Kidney (tissue), 14 donors: Measurements from ENCODE around the gene AKAP9. TPM values are rescaled to one million over a fixed set of nuclear protein-coding genes. Genes with fewer than 3 reads are reported as not detected.

Source experiments
- DNase-seq, 5 donors: peaks; one replicate each; pipeline ENCODE4 v3.0.0-alpha.2; 2013 to 2020
- FAIRE-seq: peaks from 2 replicates; lab custom pipeline; 2012; peaks lifted over from hg19 to GRCh38; lab: Jason Lieb, UNC
- H3K27ac ChIP-seq, 2 donors: one replicate each; pipeline ENCODE4 v1.7.0; 2013; ENCODE audit warnings: low read depth in 2 of 2, low read length in 2 of 2, inconsistent platforms in 1 of 2
- H3K27me3 ChIP-seq: one replicate; pipeline ENCODE4 v1.7.1; 2013; ENCODE audit warnings: low read length, inconsistent platforms; ENCODE audit not compliant: control insufficient read depth, insufficient read depth
- H3K36me3 ChIP-seq, 3 donors: one replicate each; pipeline versions ENCODE4 v1.7.0 to v1.7.1; 2013; ENCODE audit warnings: low read length in 3 of 3, control low read depth in 1 of 3, inconsistent platforms in 1 of 3; ENCODE audit not compliant: insufficient read depth in 3 of 3, control insufficient read depth in 2 of 3
- H3K4me1 ChIP-seq, 3 donors: one replicate each; pipeline versions ENCODE4 v1.7.0 to v1.7.1; 2013; ENCODE audit warnings: low read length in 3 of 3, inconsistent platforms in 1 of 3, low read depth in 1 of 3; ENCODE audit not compliant: control insufficient read depth in 2 of 3, insufficient read depth in 2 of 3
- H3K4me3 ChIP-seq, 3 donors: one replicate each; pipeline versions ENCODE4 v1.7.0 to v1.8.1; 2013; ENCODE audit warnings: low read length in 3 of 3, control low read depth in 1 of 3, inconsistent platforms in 1 of 3
- H3K9ac ChIP-seq, 3 donors: one replicate each; pipeline versions ENCODE4 v1.7.0 to v1.7.1; 2013; ENCODE audit warnings: low read length in 3 of 3, control low read depth in 1 of 3, inconsistent platforms in 1 of 3
- H3K9me3 ChIP-seq, 3 donors: one replicate each; pipeline versions ENCODE4 v1.7.0 to v1.7.1; 2013; ENCODE audit warnings: low read length in 3 of 3, control low read depth in 1 of 3, inconsistent platforms in 1 of 3; ENCODE audit not compliant: control insufficient read depth in 2 of 3, insufficient read depth in 1 of 3
- CTCF ChIP-seq: IDR thresholded peaks from 3 replicates; pipeline ENCODE4 v1.5.1; 2012; ENCODE audit warnings: mild to moderate bottlenecking, moderate library complexity, borderline replicate concordance; ENCODE audit not compliant: insufficient read depth; ENCODE audit errors: extremely low read depth
- intact Hi-C: fragments of 100-400 bp; cut with DNase I; formaldehyde crosslinking; loops from one replicate; pipeline ENCODE4 v1.11.1; 2022
- polyA plus RNA-seq: library from polyadenylated mRNA; stranded (reverse); fragments of 350-450 nt; fragmentation: Illumina TruSeq; extraction: RNeasy Lipid Tissue Mini Kit (QIAGEN cat#74804); gene quantifications from one replicate; pipeline ENCODE4 v1.2.3, GENCODE V29; 2014; ENCODE audit warnings: low read depth, low replicate concordance; ENCODE audit not compliant: insufficient read depth
- total RNA-seq: library from RNA; stranded (reverse); fragmentation: NEBNext Ultra II Directional; extraction: Animal tissue kit (Norgen Biotek cat#: 25700); gene quantifications from one replicate; pipeline ENCODE4 v1.2.1, GENCODE V29; 2021
- donor health status: control.
- donor health status: control.
- donor health status: control.
- donor health status: control.
- donor health status: control.
- donor health status: DM: yes; HTN: yes; CAD: no.
- donor health status: Normal renal cell carcinoma (clear cell type).

Gene AKAP9
- total and polyA plus RNA-seq, 2 donors from 2014 or later, result 18.5 to 66.8 TPM

GRCh38 chr7:91915401-91916050, 25.1 kb upstream of the AKAP9 start:
- no peak overlapping the region for H3K4me3 ChIP-seq
- no peaks in the 10 kb centered on the region for H3K4me1 ChIP-seq

GRCh38 chr7:91916051-91916440, 24.6 kb upstream of the AKAP9 start:
- Histone ChIP-seq H3K27ac (no peak overlapping the region), H3K9ac (no peak overlapping the region), H3K4me3 (no peak overlapping the region), H3K4me1 (no peaks in the 10 kb centered on the region), H3K27me3 (no peaks in the 10 kb centered on the region), H3K9me3 (no peaks in the 10 kb centered on the region), H3K36me3 (no peaks in the 10 kb centered on the region)
- FAIRE-seq, result no peak
- no peak for TF ChIP-seq CTCF
- intact Hi-C loops, result no loop called here
- no peak for DNase-seq

More at GRCh38 chr7:91915401-91916050, 25.1 kb upstream of the AKAP9 start:
- no peaks in the 10 kb centered on the region for H3K27me3 ChIP-seq
- H3K27ac ChIP-seq, result no peak overlapping the region
- DNase-seq, result no peak
- no peaks in the 10 kb centered on the region for H3K9me3 ChIP-seq
- intact Hi-C loops, result no loop called here
- no peak for TF ChIP-seq CTCF
- H3K36me3 ChIP-seq, result no peaks in the 10 kb centered on the region
- no peak for FAIRE-seq
- no peak overlapping the region for H3K9ac ChIP-seq

GRCh38 chr7:91918356-91918755, 22.3 kb upstream of the AKAP9 start:
- H3K27ac ChIP-seq, result no peak overlapping the region
- H3K4me1 ChIP-seq, result no peaks in the 10 kb centered on the region
- no peak overlapping the region for H3K4me3 ChIP-seq
- FAIRE-seq, result no peak
- TF ChIP-seq CTCF, result no peak
- no peaks in the 10 kb centered on the region for H3K27me3 ChIP-seq
- H3K9ac ChIP-seq, result no peak overlapping the region
- intact Hi-C loops, result no loop called here
- no peaks in the 10 kb centered on the region for H3K9me3 ChIP-seq
- no peak for DNase-seq
- no peaks in the 10 kb centered on the region for H3K36me3 ChIP-seq

GRCh38 chr7:91922857-91923256, 17.8 kb upstream of the AKAP9 start:
- Histone ChIP-seq H3K4me3 (no peak overlapping the region), H3K4me1 (no peaks in the 10 kb centered on the region), H3K27me3 (no peaks in the 10 kb centered on the region), H3K36me3 (no peaks in the 10 kb centered on the region), H3K9ac (no peak overlapping the region), H3K9me3 (no peaks in the 10 kb centered on the region), H3K27ac (no peak overlapping the region)
- intact Hi-C loops, result no loop called here
- TF ChIP-seq CTCF, result no peak
- DNase-seq (no peak), FAIRE-seq (no peak)
